HG03521 (cell line): ENCODE results near the gene NDUFB10.
"Not testable (repeated sequence)": the region's sequence is repeated elsewhere in the genome, so short reads cannot be mapped to it uniquely, and the experiment has no call there.

Source experiments
- ATAC-seq: cut with Tn5 transposase; IDR thresholded peaks from one replicate; pipeline ENCODE4 v1.9.1; 2021; ENCODE audit warnings: mild to moderate bottlenecking, moderate library complexity; ENCODE audit not compliant: unreplicated experiment

NDUFB10 gene

GRCh38 chr16:1959269-1960039 is at the start of gene NDUFB10:
TSS of gene NDUFB10 (plus strand) at chr16:1959538. CDS start at chr16:1959625, 87 bp downstream.
- ATAC-seq: peak; percentile 72

- no peak for ATAC-seq
These were observed 49.6 kb upstream of the NDUFB10 start for GRCh38 chr16:1909561-1910231.

GRCh38 chr16:1911467-1912214 is 47.7 kb upstream of the NDUFB10 start:
- ATAC-seq: no peak

GRCh38 chr16:1912215-1912543 is 47.2 kb upstream of the NDUFB10 start:
- ATAC-seq: no peak

- ATAC-seq: no peak
These were observed 45.8 kb upstream of the NDUFB10 start for GRCh38 chr16:1913327-1914083.

GRCh38 chr16:1914084-1914608 is 45.2 kb upstream of the NDUFB10 start:
- ATAC-seq: no peak

GRCh38 chr16:1914988-1915387 is 44.4 kb upstream of the NDUFB10 start:
- ATAC-seq: no peak

- no peak for ATAC-seq
These were observed 43.4 kb upstream of the NDUFB10 start for GRCh38 chr16:1915732-1916639.

- no peak for ATAC-seq
These were observed 42.7 kb upstream of the NDUFB10 start for GRCh38 chr16:1916640-1916990.

- ATAC-seq: no peak
These were observed 42.2 kb upstream of the NDUFB10 start for GRCh38 chr16:1917056-1917664.

- ATAC-seq: no peak
These were observed 41.5 kb upstream of the NDUFB10 start for GRCh38 chr16:1917665-1918350.

- ATAC-seq: no peak
These were observed 40.7 kb upstream of the NDUFB10 start, which contains the start of gene HS3ST6 for GRCh38 chr16:1918351-1919326. TSS of gene HS3ST6 (minus strand) at chr16:1918415. CDS start at chr16:1918323, 92 bp downstream.

GRCh38 chr16:1919327-1919998 is 39.9 kb upstream of the NDUFB10 start:
- ATAC-seq: no peak

- not testable (repeated sequence) for ATAC-seq
These were observed 39.2 kb upstream of the NDUFB10 start for GRCh38 chr16:1920122-1920521.

- no peak for ATAC-seq
These were observed 38.6 kb upstream of the NDUFB10 start for GRCh38 chr16:1920727-1921171.

GRCh38 chr16:1922357-1922756 is 37.0 kb upstream of the NDUFB10 start:
- no peak for ATAC-seq
